Panc1 (cell line): ENCODE measurements around the gene SATB1. TPM values are rescaled to one million over a fixed set of nuclear protein-coding genes. Genes with fewer than 3 reads are reported as not detected.

Experiments used
- ATAC-seq: fragments of 200-7000 bp; cut with Tn5 transposase; 2 replicates; pipeline ENCODE4 v1.9.1; 2020; ENCODE audit warnings: mild to moderate bottlenecking, moderate library complexity
- BruUV-seq: library from RNA; stranded (reverse); fragments of 400-500 nt; replicated peaks from 2 replicates; lab custom pipeline; 2021; lab: Mats Ljungman, UMichigan
- CTCF ChIA-PET: fragments of 300-600 bp; sonication (Branson Sonifier 250); formaldehyde crosslinking; loops from one replicate; lab custom pipeline; 2022; ENCODE audit warnings: antibody characterized with exemption; lab: Charles Lee
- POLR2A ChIA-PET: fragments of 300-600 bp; sonication (Branson Sonifier 250); formaldehyde crosslinking; loops from one replicate; lab custom pipeline; 2022; ENCODE audit warnings: antibody characterized with exemption; lab: Charles Lee
- DNase-seq: peaks from one replicate; pipeline ENCODE4 v3.0.0-alpha.2; 2010; ENCODE audit warnings: low read depth, low spot score
- H3K27ac ChIP-seq: 2 replicates; pipeline ENCODE4 v1.5.1; 2011; ENCODE audit warnings: mild to moderate bottlenecking, low read length, inconsistent platforms
- H3K27me3 ChIP-seq: fragments of 200-500 bp; sonication (Bioruptor generic); 2 replicates; pipeline ENCODE4 v1.6.0; 2014; ENCODE audit warnings: low read length, inconsistent platforms; ENCODE audit not compliant: control insufficient read depth, insufficient read depth
- H3K36me3 ChIP-seq: fragments of 200-500 bp; sonication (Bioruptor generic); 2 replicates; pipeline ENCODE4 v1.5.1; 2014; ENCODE audit warnings: inconsistent platforms, mild to moderate bottlenecking, low read length, moderate library complexity; ENCODE audit not compliant: control insufficient read depth, insufficient read depth
- H3K4me1 ChIP-seq: 2 replicates; pipeline ENCODE4 v1.5.1; 2011; ENCODE audit warnings: inconsistent platforms, mild to moderate bottlenecking, low read length, moderate library complexity; ENCODE audit not compliant: control insufficient read depth, insufficient read depth
- H3K4me3 ChIP-seq, 2 experiments: 2 replicates each; pipeline ENCODE4 v1.5.1; 2011 to 2012; ENCODE audit warnings: low read depth in 2 of 2, low read length in 2 of 2, mild to moderate bottlenecking in 2 of 2, inconsistent platforms in 1 of 2, moderate library complexity in 1 of 2
- H3K9me3 ChIP-seq: fragments of 200-500 bp; sonication (Bioruptor generic); 2 replicates; pipeline ENCODE4 v1.5.1; 2014; ENCODE audit warnings: low read depth, mild to moderate bottlenecking, inconsistent platforms, low read length, moderate library complexity; ENCODE audit not compliant: control insufficient read depth, insufficient read depth
- CTCF ChIP-seq: fragments of 450-650 bp; IDR thresholded peaks from 2 replicates; pipeline ENCODE4 v1.5.1; 2017; ENCODE audit warnings: mild to moderate bottlenecking
- POLR2AphosphoS5 ChIP-seq: IDR thresholded peaks from 2 replicates; pipeline ENCODE4 v1.6.1; 2012; ENCODE audit warnings: mild to moderate bottlenecking, low read depth, low read length, moderate library complexity
- REST ChIP-seq, 2 experiments: IDR thresholded peaks; 2 replicates each; pipeline ENCODE4 v1.6.1; 2011 to 2012; ENCODE audit warnings: low read depth in 2 of 2, control low read depth in 1 of 2, low read length in 1 of 2, mild to moderate bottlenecking in 1 of 2, moderate library complexity in 1 of 2; ENCODE audit not compliant: insufficient read depth in 1 of 2
- SIN3A ChIP-seq: IDR thresholded peaks from 2 replicates; pipeline ENCODE4 v1.6.1; 2012; ENCODE audit warnings: low read depth, mild to moderate bottlenecking, low read length, moderate library complexity, borderline replicate concordance; ENCODE audit not compliant: insufficient read depth
- TCF7L2 ChIP-seq: IDR thresholded peaks from 2 replicates; pipeline ENCODE4 v1.6.1; 2011; ENCODE audit warnings: mild to moderate bottlenecking, low read depth, low read length, inconsistent platforms
- in situ Hi-C: cut with HindIII; loops from 2 replicates; pipeline ENCODE4 v1.10.0; 2016; ENCODE audit warnings: low sequenced_read_pairs, low pct_unique_long_range_greater_than_20kb
- intact Hi-C: fragments of 100-400 bp; cut with micrococcal nuclease; formaldehyde crosslinking; loops from one replicate; pipeline ENCODE4 v1.10.0; 2022; ENCODE audit not compliant: unreplicated experiment
- total RNA-seq: library from RNA; stranded (reverse); gene quantifications from one replicate; pipeline ENCODE4 v1.2.1, GENCODE V29; 2021; ENCODE audit not compliant: unreplicated experiment

Gene SATB1
- total RNA-seq, 1 experiment from 2014 or later, result 0.31 TPM

- Histone ChIP-seq H3K27me3 (no peaks in the 10 kb centered on the region), H3K36me3 (no peaks in the 10 kb centered on the region), H3K4me3 (no peak overlapping the region), H3K27ac (no peak overlapping the region), H3K9me3 (no peaks in the 10 kb centered on the region), H3K4me1 (no peaks in the 10 kb centered on the region)
- no TSS peak for BruUV-seq
- TF ChIP-seq REST (IDR thresholded peaks at IDR 0.05; ENCODE audit: insufficient read depth in 1 of 2, low read depth in 2 of 2, low read length in 1 of 2) (no peak), SIN3A (no peak), CTCF (no peak), TCF7L2 (no peak), POLR2AphosphoS5 (no peak)
- in situ Hi-C loops, result no loop called here
- intact Hi-C loops, result no loop called here
- ChIA-PET CTCF (no interaction called here), POLR2A (no interaction called here)
- no peak for ATAC-seq
- DNase-seq, result no peak
Measured at GRCh38 chr3:18469775-18470174, 44.6 kb upstream of the SATB1 start.

- no peak for ATAC-seq
- intact Hi-C loops (no loop called here), in situ Hi-C loops (no loop called here)
- Histone ChIP-seq H3K4me1 (no peaks in the 10 kb centered on the region), H3K4me3 (no peak overlapping the region), H3K27me3 (no peaks in the 10 kb centered on the region), H3K9me3 (no peaks in the 10 kb centered on the region), H3K36me3 (no peaks in the 10 kb centered on the region), H3K27ac (no peak overlapping the region)
- ChIA-PET CTCF (no interaction called here), POLR2A (no interaction called here)
- BruUV-seq, result no TSS peak
- no peak for DNase-seq
- no peak for TF ChIP-seq CTCF
- TF ChIP-seq SIN3A, result no peak
- TF ChIP-seq POLR2AphosphoS5, result no peak
- TF ChIP-seq REST (IDR thresholded peaks at IDR 0.05; ENCODE audit: insufficient read depth in 1 of 2, low read depth in 2 of 2, low read length in 1 of 2), result no peak
- no peak for TF ChIP-seq TCF7L2
Measured at GRCh38 chr3:18466136-18466535, 41.0 kb upstream of the SATB1 start.
